Myometrial cell (primary cell): ENCODE results near the gene CDC25B. TPM values are rescaled to one million over a fixed set of nuclear protein-coding genes. Genes with fewer than 3 reads are reported as not detected.

ENCODE experiments used
- total RNA-seq: library from RNA; depleted of rRNA; stranded (reverse); fragments of >200 nt; gene quantifications from 2 replicates; pipeline ENCODE4 v1.2.3, GENCODE V29; 2015

CDC25B gene
- total RNA-seq: 42.7 and 44.1 TPM in 2 replicates

GRCh38 chr20:3795511-3796468 is at the start of gene CDC25B:
CDC25B (plus strand) TSS chr20:3796310; CDS start chr20:3796532, 222 bp downstream.

GRCh38 chr20:3767427-3768341 is 28.4 kb upstream of the CDC25B start, which contains the start of gene ADISSP:
ADISSP (minus strand) TSS chr20:3767753; CDS start chr20:3760100, 7,653 bp downstream.

GRCh38 chr20:3781153-3781910 is 14.8 kb upstream of the CDC25B start, which contains the start of gene SPEF1:
SPEF1 (minus strand) TSS chr20:3781448; CDS start chr20:3781287, 161 bp downstream.

GRCh38 chr20:3786665-3787323 is 9.3 kb upstream of the CDC25B start, which contains the start of gene CENPB:
CENPB (minus strand) TSS chr20:3786740; CDS start chr20:3786483, 257 bp downstream.

GRCh38 chr20:3820048-3820900 is 24.2 kb downstream of the CDC25B start, which contains the start of gene AP5S1:
AP5S1 (plus strand) TSS chr20:3820547; CDS start chr20:3822118, 1,571 bp downstream.

GRCh38 chr20:3846740-3847428 is 50.8 kb downstream of the CDC25B start, which contains the start of gene MAVS:
MAVS (plus strand) TSS chr20:3846834; CDS start chr20:3854625, 7,791 bp downstream.

Other genes with a start within 250 kb of the CDC25B start
- gene GFRA4, start 132.9 kb upstream of the CDC25B start, total RNA-seq: not detected in 2 replicates
- gene ADAM33, start 114.3 kb upstream of the CDC25B start, total RNA-seq: 19.6 and 22.2 TPM in 2 replicates
- gene SIGLEC1, start 83.7 kb upstream of the CDC25B start, total RNA-seq: not detected in 2 replicates
- 0.18 TPM in 1 of 2 replicates, not detected in the other for gene HSPA12B, start 63.6 kb upstream of the CDC25B start, total RNA-seq
- gene ADISSP, start 28.6 kb upstream of the CDC25B start, total RNA-seq: 68.9 and 87.9 TPM in 2 replicates
- gene SPEF1, start 14.9 kb upstream of the CDC25B start, total RNA-seq: 4.6 TPM in 1 of 2 replicates, not detected in the other
- 97.8 and 99.5 TPM in 2 replicates for gene CENPB, start 9.6 kb upstream of the CDC25B start, total RNA-seq
- gene AP5S1, start 24.2 kb downstream of the CDC25B start, total RNA-seq: 23.1 and 24.6 TPM in 2 replicates
- gene MAVS, start 50.5 kb downstream of the CDC25B start, total RNA-seq: 17.9 and 19.9 TPM in 2 replicates
- gene PANK2, start 93.1 kb downstream of the CDC25B start, total RNA-seq: 37.8 and 45.5 TPM in 2 replicates
- 22.2 and 30.8 TPM in 2 replicates for gene RNF24, start 219.2 kb downstream of the CDC25B start, total RNA-seq